ENCODE data around the gene SH3BGRL2.
"Not testable (repeated sequence)": the region's sequence is repeated elsewhere in the genome, so short reads cannot be mapped to it uniquely, and the experiment has no call there.

The SH3BGRL2 gene

GRCh38 chr6:79704200-79704599 lies 73.1 kb downstream of the SH3BGRL2 start:
- DNase-seq = no peak

- no peak for DNase-seq
These were observed 74.4 kb downstream of the SH3BGRL2 start for GRCh38 chr6:79705456-79705995.

- no peak for DNase-seq
These were observed 75.4 kb downstream of the SH3BGRL2 start for GRCh38 chr6:79706527-79706926.

- no peak for DNase-seq
These were observed 76.5 kb downstream of the SH3BGRL2 start for GRCh38 chr6:79707621-79708020.

GRCh38 chr6:79708095-79708791 lies 77.1 kb downstream of the SH3BGRL2 start:
- DNase-seq = no peak

- DNase-seq = no peak
These were observed 79.0 kb downstream of the SH3BGRL2 start for GRCh38 chr6:79710127-79710526.

GRCh38 chr6:79711167-79711566 lies 80.0 kb downstream of the SH3BGRL2 start:
- DNase-seq = no peak

GRCh38 chr6:79712144-79712543 lies 81.0 kb downstream of the SH3BGRL2 start:
- DNase-seq = no peak

GRCh38 chr6:79712616-79713135 lies 81.5 kb downstream of the SH3BGRL2 start:
- no peak for DNase-seq

- peak; percentile 56 for DNase-seq
These were observed 82.7 kb downstream of the SH3BGRL2 start for GRCh38 chr6:79713701-79714322.

- DNase-seq = no peak
These were observed 86.9 kb downstream of the SH3BGRL2 start for GRCh38 chr6:79717989-79718388.

GRCh38 chr6:79718509-79719247 lies 87.5 kb downstream of the SH3BGRL2 start:
- DNase-seq = no peak

GRCh38 chr6:79719248-79719960 lies 88.3 kb downstream of the SH3BGRL2 start:
- DNase-seq = no peak

- DNase-seq = no peak
These were observed 93.7 kb downstream of the SH3BGRL2 start for GRCh38 chr6:79724816-79725215.

GRCh38 chr6:79731471-79731870 lies 100.3 kb downstream of the SH3BGRL2 start:
- DNase-seq = no peak

- no peak for DNase-seq
These were observed 102.3 kb downstream of the SH3BGRL2 start for GRCh38 chr6:79733388-79733787.

GRCh38 chr6:79734374-79734773 lies 103.2 kb downstream of the SH3BGRL2 start:
- no peak for DNase-seq

GRCh38 chr6:79735183-79735582 lies 104.1 kb downstream of the SH3BGRL2 start:
- no peak for DNase-seq

- DNase-seq = no peak
These were observed 106.0 kb downstream of the SH3BGRL2 start for GRCh38 chr6:79737172-79737571.

- DNase-seq = no peak
These were observed 110.9 kb downstream of the SH3BGRL2 start for GRCh38 chr6:79742030-79742429.

GRCh38 chr6:79745282-79745681 lies 114.2 kb downstream of the SH3BGRL2 start:
- DNase-seq = not testable (repeated sequence)

GRCh38 chr6:79746325-79746724 lies 115.2 kb downstream of the SH3BGRL2 start:
- not testable (repeated sequence) for DNase-seq

- no peak for DNase-seq
These were observed 119.7 kb downstream of the SH3BGRL2 start for GRCh38 chr6:79750806-79751205.
